GM21528 (cell line): ENCODE results near the gene SLC2A9.

ENCODE experiments used
- ATAC-seq: cut with Tn5 transposase; IDR thresholded peaks from one replicate; pipeline ENCODE4 v1.9.1; 2021; ENCODE audit warnings: mild to moderate bottlenecking, moderate library complexity; ENCODE audit not compliant: unreplicated experiment, low FRiP score

The SLC2A9 gene

GRCh38 chr4:10046471-10046870 lies 25.2 kb upstream of the SLC2A9 start:
- no peak for ATAC-seq

GRCh38 chr4:10045481-10045880 lies 24.2 kb upstream of the SLC2A9 start:
- no peak for ATAC-seq

GRCh38 chr4:10041036-10041435 lies 19.7 kb upstream of the SLC2A9 start:
- ATAC-seq: no peak

- ATAC-seq: no peak
Measured at GRCh38 chr4:10040049-10040892, 19.0 kb upstream of the SLC2A9 start.

GRCh38 chr4:10036807-10037342 lies 15.6 kb upstream of the SLC2A9 start:
- no peak for ATAC-seq

GRCh38 chr4:10035130-10035529 lies 13.8 kb upstream of the SLC2A9 start:
- ATAC-seq: no peak

- no peak for ATAC-seq
Measured at GRCh38 chr4:10034612-10035104, 13.4 kb upstream of the SLC2A9 start.

GRCh38 chr4:10034136-10034535 lies 12.8 kb upstream of the SLC2A9 start:
- ATAC-seq: no peak

- ATAC-seq: no peak
Measured at GRCh38 chr4:10033191-10033881, 12.0 kb upstream of the SLC2A9 start.

GRCh38 chr4:10032625-10033024 lies 11.3 kb upstream of the SLC2A9 start:
- ATAC-seq: no peak

GRCh38 chr4:10031668-10032590 lies 10.6 kb upstream of the SLC2A9 start:
- ATAC-seq: no peak

GRCh38 chr4:10030972-10031667 lies 9.8 kb upstream of the SLC2A9 start:
- no peak for ATAC-seq

GRCh38 chr4:10029403-10029802 lies 8.1 kb upstream of the SLC2A9 start:
- no peak for ATAC-seq

GRCh38 chr4:10028910-10029309 lies 7.6 kb upstream of the SLC2A9 start:
- no peak for ATAC-seq

- no peak for ATAC-seq
Measured at GRCh38 chr4:10026485-10026884, 5.2 kb upstream of the SLC2A9 start.

- no peak for ATAC-seq
Measured at GRCh38 chr4:10025230-10025806, 4.0 kb upstream of the SLC2A9 start.

GRCh38 chr4:10024303-10024702 lies 3.0 kb upstream of the SLC2A9 start:
- ATAC-seq: no peak

GRCh38 chr4:10023806-10024205 lies 2.5 kb upstream of the SLC2A9 start:
- ATAC-seq: no peak

- ATAC-seq: no peak
Measured at GRCh38 chr4:10023050-10023419, 1.7 kb upstream of the SLC2A9 start.
